ENCODE results near the gene CPA3. TPM values are rescaled to one million over a fixed set of nuclear protein-coding genes. Genes with fewer than 3 reads are reported as not detected.

The CPA3 gene, protein sequence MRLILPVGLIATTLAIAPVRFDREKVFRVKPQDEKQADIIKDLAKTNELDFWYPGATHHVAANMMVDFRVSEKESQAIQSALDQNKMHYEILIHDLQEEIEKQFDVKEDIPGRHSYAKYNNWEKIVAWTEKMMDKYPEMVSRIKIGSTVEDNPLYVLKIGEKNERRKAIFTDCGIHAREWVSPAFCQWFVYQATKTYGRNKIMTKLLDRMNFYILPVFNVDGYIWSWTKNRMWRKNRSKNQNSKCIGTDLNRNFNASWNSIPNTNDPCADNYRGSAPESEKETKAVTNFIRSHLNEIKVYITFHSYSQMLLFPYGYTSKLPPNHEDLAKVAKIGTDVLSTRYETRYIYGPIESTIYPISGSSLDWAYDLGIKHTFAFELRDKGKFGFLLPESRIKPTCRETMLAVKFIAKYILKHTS
- polyA plus RNA-seq (2013), result not detected in 2 replicates

DNA sequence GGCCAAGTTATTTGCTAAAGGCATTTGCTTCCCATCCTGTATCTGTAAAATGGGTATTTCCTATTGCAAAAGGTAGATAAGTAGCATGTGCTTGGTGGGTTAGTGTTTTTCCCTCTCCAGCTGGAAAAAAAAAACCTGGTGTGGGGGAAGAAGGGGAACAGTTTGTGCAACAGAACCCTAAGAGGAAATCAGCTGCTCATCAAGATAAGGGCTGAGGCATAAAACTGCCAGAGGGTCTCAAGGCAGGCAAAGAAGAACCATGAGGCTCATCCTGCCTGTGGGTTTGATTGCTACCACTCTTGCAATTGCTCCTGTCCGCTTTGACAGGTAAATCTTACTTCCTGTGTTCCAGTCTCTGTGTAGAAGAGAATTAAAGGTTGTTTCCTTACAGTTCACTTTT lies at the start of gene CPA3:
TSS of gene CPA3 (plus strand) at position 248 of the 400 bp plus-strand sequence. CDS start at position 260, 12 bp downstream.
- no peaks in the 10 kb centered on the region for H3K27me3 ChIP-seq (ENCODE audit: insufficient read depth, low read length)
- H3K9me3 ChIP-seq (ENCODE audit: insufficient read depth, low read depth, low read length), result no peaks in the 10 kb centered on the region
- no peak within 1 kb of the TSS for H3K27ac ChIP-seq (ENCODE audit: low read depth, low read length)
- no peak for DNase-seq
- no peak within 1 kb of the TSS for H2AFZ ChIP-seq (ENCODE audit: insufficient read depth, low read length, poor library complexity)
- no peak within 1 kb of the TSS for H2BK120ac ChIP-seq (ENCODE audit: insufficient read depth, low read length, poor library complexity)
- H3K79me2 ChIP-seq (ENCODE audit: control insufficient read depth, insufficient read depth, low read length, poor library complexity), result no peaks in the 10 kb centered on the region
- no peaks in the 10 kb centered on the region for H3K4me1 ChIP-seq (ENCODE audit: control insufficient read depth in 1 of 2, insufficient read depth in 2 of 2, low read length in 2 of 2)
- H2AK5ac ChIP-seq (ENCODE audit: low read length), result no peak within 1 kb of the TSS
- no CpG with 5 or more reads among the region's 1 CpG for WGBS (ENCODE audit: extremely low coverage, insufficient coverage, insufficient read length)
- H3K23ac ChIP-seq (ENCODE audit: low read length), result no peak within 1 kb of the TSS
- no peak within 1 kb of the TSS for H2BK12ac ChIP-seq (ENCODE audit: low read length)
- no peak within 1 kb of the TSS for H3K4ac ChIP-seq (ENCODE audit: low read depth, low read length)
- H3K4me2 ChIP-seq (ENCODE audit: low read length), result no peak within 1 kb of the TSS
- no peak within 1 kb of the TSS for H3K14ac ChIP-seq (ENCODE audit: low read length)
- no peak within 1 kb of the TSS for H3K4me3 ChIP-seq (ENCODE audit: low read depth, low read length)
- H3K79me1 ChIP-seq (ENCODE audit: low read length), result no peaks in the 10 kb centered on the region
- H3K9ac ChIP-seq (ENCODE audit: low read length), result no peak within 1 kb of the TSS
- H4K8ac ChIP-seq (ENCODE audit: low read depth, low read length), result no peak within 1 kb of the TSS
- no peak within 1 kb of the TSS for H3K18ac ChIP-seq (ENCODE audit: low read length)
- H4K91ac ChIP-seq (ENCODE audit: low read depth, low read length), result no peak within 1 kb of the TSS
- no peak within 1 kb of the TSS for H2BK5ac ChIP-seq (ENCODE audit: low read depth, low read length, poor library complexity)
- H3K36me3 ChIP-seq (ENCODE audit: control insufficient read depth in 1 of 2, insufficient read depth in 2 of 2, low read length in 2 of 2), result no peaks in the 10 kb centered on the region
- no peak within 1 kb of the TSS for H4K12ac ChIP-seq (ENCODE audit: low read depth, low read length)

DNA sequence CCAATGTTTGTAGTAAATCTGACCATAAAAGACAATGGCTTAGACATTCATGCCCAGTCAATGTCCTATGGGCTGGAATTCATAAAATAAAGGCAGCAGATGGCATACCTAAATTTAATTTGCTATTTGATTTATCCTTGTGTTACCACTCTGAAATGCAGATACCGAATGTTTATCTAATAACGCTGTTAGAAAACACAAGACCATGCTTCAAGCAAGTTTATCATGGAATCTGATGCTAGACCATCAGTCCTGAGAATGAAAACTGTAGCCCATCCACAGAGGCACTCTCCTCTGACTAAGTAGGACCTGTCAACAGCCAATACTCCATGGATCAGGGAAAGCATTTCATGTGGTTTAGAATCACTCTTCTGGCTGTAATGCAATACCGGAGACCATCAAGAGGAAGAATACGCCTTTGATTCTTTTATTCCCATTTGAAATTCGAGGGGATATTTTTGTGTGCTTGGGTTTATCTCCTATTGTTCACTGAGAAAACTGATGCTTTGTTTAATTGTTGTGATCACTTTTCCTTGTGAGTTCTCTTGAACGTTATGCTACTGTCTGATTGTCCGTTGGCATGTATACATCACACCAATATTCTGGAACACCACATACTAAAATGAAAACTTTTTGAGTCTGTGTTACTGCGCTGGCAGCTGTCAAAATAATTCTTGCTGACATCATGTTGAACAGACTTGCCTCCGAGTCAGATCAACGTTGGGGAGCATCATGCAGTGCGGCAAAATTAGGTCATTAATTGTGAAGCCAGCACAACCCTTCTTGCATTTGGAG lies 49.6 kb upstream of the CPA3 start:
- Histone ChIP-seq H4K91ac (ENCODE audit: low read depth, low read length) (no peak overlapping the region), H3K23ac (ENCODE audit: low read length) (no peak overlapping the region), H3K14ac (ENCODE audit: low read length) (no peak overlapping the region), H4K12ac (ENCODE audit: low read depth, low read length) (no peak overlapping the region), H3K9ac (ENCODE audit: low read length) (no peak overlapping the region), H2AFZ (ENCODE audit: insufficient read depth, low read length, poor library complexity) (no peak overlapping the region), H2AK5ac (ENCODE audit: low read length) (no peak overlapping the region), H3K18ac (ENCODE audit: low read length) (no peak overlapping the region), H3K4ac (ENCODE audit: low read depth, low read length) (no peak overlapping the region), H3K27ac (ENCODE audit: low read depth, low read length) (no peak overlapping the region), H2BK12ac (ENCODE audit: low read length) (no peak overlapping the region), H3K4me3 (ENCODE audit: low read depth, low read length) (no peak overlapping the region), H2BK5ac (ENCODE audit: low read depth, low read length, poor library complexity) (no peak overlapping the region), H3K4me2 (ENCODE audit: low read length) (no peak overlapping the region), H3K4me1 (ENCODE audit: control insufficient read depth in 1 of 2, insufficient read depth in 2 of 2, low read length in 2 of 2) (no peaks in the 10 kb centered on the region), H3K79me1 (ENCODE audit: low read length) (no peaks in the 10 kb centered on the region), H3K9me3 (ENCODE audit: insufficient read depth, low read depth, low read length) (no peaks in the 10 kb centered on the region), H4K8ac (ENCODE audit: low read depth, low read length) (no peak overlapping the region), H2BK120ac (ENCODE audit: insufficient read depth, low read length, poor library complexity) (no peak overlapping the region), H3K36me3 (ENCODE audit: control insufficient read depth in 1 of 2, insufficient read depth in 2 of 2, low read length in 2 of 2) (no peaks in the 10 kb centered on the region), H3K79me2 (ENCODE audit: control insufficient read depth, insufficient read depth, low read length, poor library complexity) (no peaks in the 10 kb centered on the region), H3K27me3 (ENCODE audit: insufficient read depth, low read length) (no peaks in the 10 kb centered on the region)
- no CpG with 5 or more reads among the region's 11 CpGs for WGBS (ENCODE audit: extremely low coverage, insufficient coverage, insufficient read length)
- no peak for DNase-seq

DNA sequence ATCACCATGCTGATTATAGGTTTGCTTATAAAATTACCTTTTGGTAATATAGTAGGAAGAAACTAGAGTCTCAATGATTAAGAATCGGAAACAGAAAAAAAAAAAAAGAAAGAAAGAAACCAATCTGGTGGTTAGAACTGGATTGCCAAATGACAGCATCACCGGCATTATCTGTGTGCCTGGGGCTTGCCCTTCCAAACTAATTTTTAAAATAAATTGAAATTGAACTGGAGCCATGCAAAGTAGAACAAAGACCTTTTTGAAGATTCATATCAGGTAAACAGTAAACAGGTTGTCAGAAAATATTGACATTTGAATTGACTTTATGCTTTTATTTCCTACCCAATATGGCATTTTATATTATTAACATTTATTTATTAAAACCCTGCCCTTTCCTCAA lies 48.7 kb upstream of the CPA3 start:
- H2BK12ac ChIP-seq (ENCODE audit: low read length), result no peak overlapping the region
- no peak overlapping the region for H3K23ac ChIP-seq (ENCODE audit: low read length)
- no peak overlapping the region for H3K27ac ChIP-seq (ENCODE audit: low read depth, low read length)
- no CpG with 5 or more reads among the region's 2 CpGs for WGBS (ENCODE audit: extremely low coverage, insufficient coverage, insufficient read length)
- no peak overlapping the region for H3K4ac ChIP-seq (ENCODE audit: low read depth, low read length)
- H3K27me3 ChIP-seq (ENCODE audit: insufficient read depth, low read length), result no peaks in the 10 kb centered on the region
- H2BK120ac ChIP-seq (ENCODE audit: insufficient read depth, low read length, poor library complexity), result no peak overlapping the region
- H3K79me2 ChIP-seq (ENCODE audit: control insufficient read depth, insufficient read depth, low read length, poor library complexity), result no peaks in the 10 kb centered on the region
- no peak overlapping the region for H4K91ac ChIP-seq (ENCODE audit: low read depth, low read length)
- H3K9me3 ChIP-seq (ENCODE audit: insufficient read depth, low read depth, low read length), result no peaks in the 10 kb centered on the region
- H3K18ac ChIP-seq (ENCODE audit: low read length), result no peak overlapping the region
- no peak overlapping the region for H2BK5ac ChIP-seq (ENCODE audit: low read depth, low read length, poor library complexity)
- DNase-seq, result no peak
- H4K8ac ChIP-seq (ENCODE audit: low read depth, low read length), result no peak overlapping the region
- H3K4me3 ChIP-seq (ENCODE audit: low read depth, low read length), result no peak overlapping the region
- H3K14ac ChIP-seq (ENCODE audit: low read length), result no peak overlapping the region
- no peak overlapping the region for H3K9ac ChIP-seq (ENCODE audit: low read length)
- H2AFZ ChIP-seq (ENCODE audit: insufficient read depth, low read length, poor library complexity), result no peak overlapping the region
- H3K36me3 ChIP-seq (ENCODE audit: control insufficient read depth in 1 of 2, insufficient read depth in 2 of 2, low read length in 2 of 2), result no peaks in the 10 kb centered on the region
- H2AK5ac ChIP-seq (ENCODE audit: low read length), result no peak overlapping the region
- H3K79me1 ChIP-seq (ENCODE audit: low read length), result no peaks in the 10 kb centered on the region
- no peak overlapping the region for H4K12ac ChIP-seq (ENCODE audit: low read depth, low read length)
- no peaks in the 10 kb centered on the region for H3K4me1 ChIP-seq (ENCODE audit: control insufficient read depth in 1 of 2, insufficient read depth in 2 of 2, low read length in 2 of 2)
- H3K4me2 ChIP-seq (ENCODE audit: low read length), result no peak overlapping the region

DNA sequence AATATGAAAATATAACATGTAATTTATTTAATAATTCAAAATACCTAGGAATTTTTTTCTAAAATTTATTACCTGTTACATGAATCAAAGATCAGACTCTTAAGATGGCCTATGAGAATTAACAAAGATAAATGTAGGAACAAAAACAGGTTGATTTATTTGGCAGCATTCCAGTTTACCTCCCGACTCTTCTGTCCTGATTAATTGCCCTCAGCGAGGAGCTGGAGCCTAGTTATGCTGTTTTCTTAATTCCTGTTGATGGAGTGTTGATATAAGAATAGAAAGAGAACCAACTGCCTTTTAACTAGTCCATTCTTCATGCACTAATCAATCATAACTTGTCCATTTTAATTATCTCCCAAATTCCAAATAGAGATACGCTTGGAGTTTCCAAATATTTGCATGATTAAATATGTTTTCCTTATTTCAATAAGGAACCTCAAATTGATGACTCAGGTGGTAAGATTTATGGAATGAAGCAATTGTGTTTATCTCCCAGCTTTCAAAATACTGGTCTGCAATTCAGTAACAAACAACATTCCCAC lies 48.0 kb upstream of the CPA3 start:
- no peak overlapping the region for H2BK5ac ChIP-seq (ENCODE audit: low read depth, low read length, poor library complexity)
- H4K12ac ChIP-seq (ENCODE audit: low read depth, low read length), result no peak overlapping the region
- H3K27me3 ChIP-seq (ENCODE audit: insufficient read depth, low read length), result no peaks in the 10 kb centered on the region
- no peak for DNase-seq
- no CpG with 5 or more reads among the region's 3 CpGs for WGBS (ENCODE audit: extremely low coverage, insufficient coverage, insufficient read length)
- no peak overlapping the region for H3K4me3 ChIP-seq (ENCODE audit: low read depth, low read length)
- no peak overlapping the region for H2BK12ac ChIP-seq (ENCODE audit: low read length)
- no peak overlapping the region for H3K27ac ChIP-seq (ENCODE audit: low read depth, low read length)
- H4K8ac ChIP-seq (ENCODE audit: low read depth, low read length), result no peak overlapping the region
- no peak overlapping the region for H3K14ac ChIP-seq (ENCODE audit: low read length)
- H3K79me1 ChIP-seq (ENCODE audit: low read length), result no peaks in the 10 kb centered on the region
- H3K4ac ChIP-seq (ENCODE audit: low read depth, low read length), result no peak overlapping the region
- H3K4me2 ChIP-seq (ENCODE audit: low read length), result no peak overlapping the region
- no peaks in the 10 kb centered on the region for H3K79me2 ChIP-seq (ENCODE audit: control insufficient read depth, insufficient read depth, low read length, poor library complexity)
- no peak overlapping the region for H2AFZ ChIP-seq (ENCODE audit: insufficient read depth, low read length, poor library complexity)
- H4K91ac ChIP-seq (ENCODE audit: low read depth, low read length), result no peak overlapping the region
- H3K18ac ChIP-seq (ENCODE audit: low read length), result no peak overlapping the region
- no peak overlapping the region for H2AK5ac ChIP-seq (ENCODE audit: low read length)
- no peak overlapping the region for H3K9ac ChIP-seq (ENCODE audit: low read length)
- no peak overlapping the region for H2BK120ac ChIP-seq (ENCODE audit: insufficient read depth, low read length, poor library complexity)
- H3K23ac ChIP-seq (ENCODE audit: low read length), result no peak overlapping the region
- H3K36me3 ChIP-seq (ENCODE audit: control insufficient read depth in 1 of 2, insufficient read depth in 2 of 2, low read length in 2 of 2), result no peaks in the 10 kb centered on the region
- H3K9me3 ChIP-seq (ENCODE audit: insufficient read depth, low read depth, low read length), result no peaks in the 10 kb centered on the region
- H3K4me1 ChIP-seq (ENCODE audit: control insufficient read depth in 1 of 2, insufficient read depth in 2 of 2, low read length in 2 of 2), result no peaks in the 10 kb centered on the region
